HG02943 (cell line): Measurements from ENCODE around the gene NOC4L.

Source experiments
- ATAC-seq: cut with Tn5 transposase; IDR thresholded peaks from one replicate; pipeline ENCODE4 v1.9.1; 2021; ENCODE audit warnings: mild to moderate bottlenecking, low read depth, moderate library complexity; ENCODE audit not compliant: unreplicated experiment

The NOC4L gene

GRCh38 chr12:132166801-132167591, 22.7 kb downstream of the NOC4L start:
- no peak for ATAC-seq

- ATAC-seq, result no peak
Observed at GRCh38 chr12:132167611-132168310, 23.5 kb downstream of the NOC4L start.

- ATAC-seq, result no peak
Observed at GRCh38 chr12:132168311-132169031, 24.2 kb downstream of the NOC4L start.

GRCh38 chr12:132169376-132169775, 25.1 kb downstream of the NOC4L start:
- no peak for ATAC-seq

- no peak for ATAC-seq
Observed at GRCh38 chr12:132170094-132170636, 25.9 kb downstream of the NOC4L start.

- ATAC-seq, result no peak
Observed at GRCh38 chr12:132170637-132171292, 26.5 kb downstream of the NOC4L start.

- ATAC-seq, result no peak
Observed at GRCh38 chr12:132171293-132171967, 27.2 kb downstream of the NOC4L start.

GRCh38 chr12:132171968-132172521, 27.8 kb downstream of the NOC4L start:
- no peak for ATAC-seq

- no peak for ATAC-seq
Observed at GRCh38 chr12:132172619-132173018, 28.4 kb downstream of the NOC4L start.

- ATAC-seq, result no peak
Observed at GRCh38 chr12:132173135-132174014, 29.1 kb downstream of the NOC4L start.

- ATAC-seq, result no peak
Observed at GRCh38 chr12:132174015-132174838, 30.0 kb downstream of the NOC4L start.

GRCh38 chr12:132174839-132175490, 30.7 kb downstream of the NOC4L start:
- no peak for ATAC-seq

GRCh38 chr12:132175496-132176384, 31.5 kb downstream of the NOC4L start:
- no peak for ATAC-seq

- no peak for ATAC-seq
Observed at GRCh38 chr12:132176385-132176919, 32.2 kb downstream of the NOC4L start.

GRCh38 chr12:132176920-132177551, 32.8 kb downstream of the NOC4L start:
- ATAC-seq, result no peak

- no peak for ATAC-seq
Observed at GRCh38 chr12:132178316-132178715, 34.1 kb downstream of the NOC4L start.
